Cardiac muscle cell (in vitro differentiated cells and primary cell): ENCODE measurements around the gene CDKL4. TPM values are rescaled to one million over a fixed set of nuclear protein-coding genes. Genes with fewer than 3 reads are reported as not detected.
A peak's percentile ranks its signal among the peaks of the same experiment; 100 is the strongest.

Experiments
- DNase-seq, 2 donors: peaks; one replicate each; pipeline versions ENCODE4 v3.0.0 to v3.0.0-alpha.2; 2010 to 2017; ENCODE audit warnings: low read depth in 1 of 2, low spot score in 1 of 2
- H3K27ac ChIP-seq: fragments of 200-600 bp; sonication (generic); 2 replicates; pipeline ENCODE4 v1.5.1; 2016
- H3K27me3 ChIP-seq: fragments of 200-600 bp; sonication (generic); 2 replicates; pipeline ENCODE4 v1.6.0; 2016; ENCODE audit warnings: control low read depth
- H3K36me3 ChIP-seq: fragments of 200-600 bp; sonication (generic); 2 replicates; pipeline ENCODE4 v1.5.1; 2016; ENCODE audit warnings: control low read depth
- H3K4me1 ChIP-seq: fragments of 200-600 bp; sonication (generic); 2 replicates; pipeline ENCODE4 v1.8.1; 2017; ENCODE audit warnings: low read depth, mild to moderate bottlenecking, mixed run types
- H3K4me3 ChIP-seq: fragments of 200-600 bp; sonication (generic); 2 replicates; pipeline ENCODE4 v1.5.1; 2016; ENCODE audit warnings: mild to moderate bottlenecking
- H3K9me3 ChIP-seq: fragments of 200-600 bp; sonication (generic); 2 replicates; pipeline ENCODE4 v1.5.1; 2017; ENCODE audit warnings: low read depth, mild to moderate bottlenecking, control low read depth
- polyA plus RNA-seq: library from polyadenylated mRNA; unstranded; fragments of >200 nt; fragmentation: Nextera tagmentation; extraction: Ambion mirVana; gene quantifications from 2 replicates; pipeline ENCODE4 v1.2.1, GENCODE V29; 2016
- total RNA-seq: library from RNA; depleted of rRNA; stranded (reverse); fragments of >200 nt; gene quantifications from 2 replicates; pipeline ENCODE4 v1.2.3, GENCODE V29; 2016
- TF ChIP-seq, protein P1 (sequence below): IDR thresholded peaks from 2 replicates; pipeline ENCODE4 v1.5.1; 2012; ENCODE audit warnings: low read depth, mild to moderate bottlenecking, low read length

The CDKL4 gene
- total and polyA plus RNA-seq, 2 experiments from 2014 or later: 0.66 TPM; not detected in 1

DNA sequence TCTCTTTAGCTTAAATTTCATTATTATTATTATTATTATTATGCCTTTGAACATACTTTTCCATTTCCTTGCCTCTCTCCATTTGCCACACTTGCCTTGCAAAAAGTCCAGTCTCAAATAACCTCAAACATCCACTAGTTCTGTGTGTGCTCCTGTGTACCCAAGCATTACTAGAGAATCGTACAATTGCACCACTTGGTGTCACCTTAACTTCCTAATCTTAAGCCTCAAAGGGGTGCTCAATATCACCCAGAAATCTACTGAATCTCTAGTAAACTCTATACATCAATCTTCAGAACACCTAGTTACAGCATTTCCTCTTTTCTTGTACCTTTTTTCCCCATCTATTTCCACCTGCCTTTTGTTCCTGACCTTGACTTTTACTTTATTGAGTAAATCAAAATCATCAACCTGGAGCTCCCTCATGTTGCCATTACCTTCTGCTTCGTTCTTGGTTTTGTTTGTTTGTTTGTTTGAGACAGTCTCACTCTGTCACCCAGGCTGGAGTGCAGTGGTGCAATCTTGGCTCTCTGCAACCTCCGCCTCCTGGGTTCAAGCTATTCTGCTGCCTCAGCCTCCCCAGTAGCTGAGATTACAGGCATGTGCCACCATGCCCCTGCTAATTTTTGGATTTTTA, 110.4 kb downstream of the CDKL4 start:
- TF ChIP-seq, protein P1, sequence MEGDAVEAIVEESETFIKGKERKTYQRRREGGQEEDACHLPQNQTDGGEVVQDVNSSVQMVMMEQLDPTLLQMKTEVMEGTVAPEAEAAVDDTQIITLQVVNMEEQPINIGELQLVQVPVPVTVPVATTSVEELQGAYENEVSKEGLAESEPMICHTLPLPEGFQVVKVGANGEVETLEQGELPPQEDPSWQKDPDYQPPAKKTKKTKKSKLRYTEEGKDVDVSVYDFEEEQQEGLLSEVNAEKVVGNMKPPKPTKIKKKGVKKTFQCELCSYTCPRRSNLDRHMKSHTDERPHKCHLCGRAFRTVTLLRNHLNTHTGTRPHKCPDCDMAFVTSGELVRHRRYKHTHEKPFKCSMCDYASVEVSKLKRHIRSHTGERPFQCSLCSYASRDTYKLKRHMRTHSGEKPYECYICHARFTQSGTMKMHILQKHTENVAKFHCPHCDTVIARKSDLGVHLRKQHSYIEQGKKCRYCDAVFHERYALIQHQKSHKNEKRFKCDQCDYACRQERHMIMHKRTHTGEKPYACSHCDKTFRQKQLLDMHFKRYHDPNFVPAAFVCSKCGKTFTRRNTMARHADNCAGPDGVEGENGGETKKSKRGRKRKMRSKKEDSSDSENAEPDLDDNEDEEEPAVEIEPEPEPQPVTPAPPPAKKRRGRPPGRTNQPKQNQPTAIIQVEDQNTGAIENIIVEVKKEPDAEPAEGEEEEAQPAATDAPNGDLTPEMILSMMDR: no peak
- peaks cover 3% of the 10 kb centered on the region for H3K4me1 ChIP-seq
- no peak for DNase-seq
- no peaks in the 10 kb centered on the region for H3K9me3 ChIP-seq
- H3K27ac ChIP-seq: no peak overlapping the region
- no peaks in the 10 kb centered on the region for H3K36me3 ChIP-seq
- H3K4me3 ChIP-seq: no peak overlapping the region
- H3K27me3 ChIP-seq: no peaks in the 10 kb centered on the region

DNA sequence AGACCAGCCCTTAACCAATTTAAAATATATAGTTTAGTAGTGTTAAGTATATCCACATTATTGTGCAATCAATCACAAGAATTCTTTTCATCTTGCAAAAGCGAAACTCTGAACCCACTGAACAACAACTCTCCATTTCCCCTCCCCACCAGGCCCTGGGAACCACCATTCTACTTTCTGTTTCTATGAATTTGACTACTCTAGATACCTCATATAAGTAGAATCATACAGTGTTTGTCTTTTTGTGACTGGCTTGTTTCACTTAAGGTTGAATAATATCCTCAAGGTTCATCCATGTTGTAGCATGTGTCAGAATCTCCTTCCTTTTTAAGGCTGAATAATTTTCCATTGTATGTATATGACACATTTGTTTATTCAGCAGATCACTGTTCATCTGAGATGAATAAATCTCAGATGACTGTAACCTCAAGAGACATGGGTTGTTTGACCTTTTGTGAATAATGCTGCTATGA, 114.8 kb downstream of the CDKL4 start:
- TF ChIP-seq, protein P1: no peak
- H3K4me1 ChIP-seq: peaks cover 3% of the 10 kb centered on the region
- H3K9me3 ChIP-seq: no peaks in the 10 kb centered on the region
- H3K27ac ChIP-seq: no peak overlapping the region
- no peaks in the 10 kb centered on the region for H3K36me3 ChIP-seq
- no peaks in the 10 kb centered on the region for H3K27me3 ChIP-seq
- peak in 1 of 2 donors; percentile 33 for DNase-seq
- no peak overlapping the region for H3K4me3 ChIP-seq

DNA sequence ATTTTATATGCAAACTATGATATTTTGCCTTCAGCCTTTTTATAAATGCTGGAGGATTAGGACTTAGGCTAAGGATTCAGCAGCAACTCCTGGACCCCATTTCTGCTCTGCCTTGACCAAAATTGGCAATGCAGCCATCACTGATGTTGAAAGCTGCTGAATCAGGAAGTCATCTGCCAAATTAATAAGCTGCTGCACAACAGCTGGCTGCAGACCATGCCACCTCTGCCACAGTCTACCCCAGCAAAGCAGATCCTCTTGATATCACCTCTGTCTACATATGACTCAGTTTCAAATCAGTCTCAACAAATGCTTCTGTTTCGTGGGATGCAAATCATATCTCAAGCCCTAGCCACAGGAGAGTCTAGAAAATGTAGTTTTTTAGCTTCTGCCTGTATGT, 115.8 kb downstream of the CDKL4 start:
- no peak overlapping the region for H3K27ac ChIP-seq
- DNase-seq: peak in 1 of 2 donors; percentile 48
- peaks cover 8% of the 10 kb centered on the region for H3K4me1 ChIP-seq
- TF ChIP-seq, protein P1: no peak
- H3K36me3 ChIP-seq: no peaks in the 10 kb centered on the region
- H3K9me3 ChIP-seq: no peaks in the 10 kb centered on the region
- H3K4me3 ChIP-seq: no peak overlapping the region
- no peaks in the 10 kb centered on the region for H3K27me3 ChIP-seq

Other genes with a start within 250 kb of the CDKL4 start
- gene SOS1, start 122.9 kb downstream of the CDKL4 start, total RNA-seq: 18.7 and 31.6 TPM in 2 replicates
- gene SOS1, start 122.9 kb downstream of the CDKL4 start, polyA plus RNA-seq: 15.3 and 18.4 TPM in 2 replicates
- 43.5 and 56.7 TPM in 2 replicates for gene MAP4K3, start 193.3 kb upstream of the CDKL4 start, total RNA-seq
- 29.2 and 34.6 TPM in 2 replicates for gene MAP4K3, start 193.3 kb upstream of the CDKL4 start, polyA plus RNA-seq